Nephron (organoid): ENCODE results near the gene RYR2.

ENCODE experiments used
- H3K27ac Mint-ChIP-seq, 3 experiments: 2 replicates each; pipeline ENCODE4 v1.8.0; 2020; ENCODE audit warnings: mixed read lengths in 3 of 3, mild to moderate bottlenecking in 2 of 3, moderate library complexity in 1 of 3
- H3K27me3 Mint-ChIP-seq: 2 replicates; pipeline ENCODE4 v1.8.0; 2021; ENCODE audit warnings: low read depth, mild to moderate bottlenecking, moderate library complexity, mixed read lengths
- H3K36me3 Mint-ChIP-seq: 2 replicates; pipeline ENCODE4 v1.8.0; 2020; ENCODE audit warnings: low read depth, mixed read lengths
- H3K4me1 Mint-ChIP-seq: 2 replicates; pipeline ENCODE4 v1.8.0; 2020; ENCODE audit warnings: mixed read lengths
- H3K4me3 Mint-ChIP-seq, 3 experiments: 2 replicates each; pipeline ENCODE4 v1.8.0; 2020; ENCODE audit warnings: mild to moderate bottlenecking in 3 of 3, mixed read lengths in 3 of 3, moderate library complexity in 2 of 3
- H3K9me3 Mint-ChIP-seq: 2 replicates; pipeline ENCODE4 v1.8.0; 2020; ENCODE audit warnings: mixed read lengths
- TF ChIP-seq, protein P1 (sequence below), 3 experiments: fragments of 200-600 bp; sonication (generic); IDR thresholded peaks; one replicate each; pipeline ENCODE4 v1.5.0; 2021; ENCODE audit warnings: antibody characterized with exemption in 3 of 3; ENCODE audit not compliant: unreplicated experiment in 3 of 3

RYR2 gene

DNA sequence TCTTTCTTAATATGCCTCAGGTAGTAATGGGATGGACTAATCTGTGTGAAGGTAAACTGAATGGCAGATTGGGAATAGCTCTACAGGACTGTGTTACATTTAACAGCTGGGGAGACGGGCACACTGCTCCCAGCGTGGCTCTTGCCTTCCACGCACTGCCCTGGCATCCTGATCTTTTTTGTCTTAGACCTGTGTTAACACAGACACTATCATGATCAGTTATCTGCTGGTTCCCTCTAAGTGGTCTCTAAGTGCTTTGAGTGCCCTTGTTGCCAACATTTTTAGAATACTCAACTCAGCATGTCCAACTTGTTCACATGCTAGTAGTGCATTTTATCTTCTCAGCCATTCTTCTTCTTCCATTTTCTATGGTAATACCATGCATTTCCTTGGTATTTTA, 208.1 kb downstream of the RYR2 start:
- Mint-ChIP-seq H3K4me3 (no peak overlapping the region), H3K36me3 (no peaks in the 10 kb centered on the region), H3K27ac (no peak overlapping the region), H3K9me3 (no peaks in the 10 kb centered on the region), H3K27me3 (no peaks in the 10 kb centered on the region), H3K4me1 (no peaks in the 10 kb centered on the region)
- TF ChIP-seq, protein P1, sequence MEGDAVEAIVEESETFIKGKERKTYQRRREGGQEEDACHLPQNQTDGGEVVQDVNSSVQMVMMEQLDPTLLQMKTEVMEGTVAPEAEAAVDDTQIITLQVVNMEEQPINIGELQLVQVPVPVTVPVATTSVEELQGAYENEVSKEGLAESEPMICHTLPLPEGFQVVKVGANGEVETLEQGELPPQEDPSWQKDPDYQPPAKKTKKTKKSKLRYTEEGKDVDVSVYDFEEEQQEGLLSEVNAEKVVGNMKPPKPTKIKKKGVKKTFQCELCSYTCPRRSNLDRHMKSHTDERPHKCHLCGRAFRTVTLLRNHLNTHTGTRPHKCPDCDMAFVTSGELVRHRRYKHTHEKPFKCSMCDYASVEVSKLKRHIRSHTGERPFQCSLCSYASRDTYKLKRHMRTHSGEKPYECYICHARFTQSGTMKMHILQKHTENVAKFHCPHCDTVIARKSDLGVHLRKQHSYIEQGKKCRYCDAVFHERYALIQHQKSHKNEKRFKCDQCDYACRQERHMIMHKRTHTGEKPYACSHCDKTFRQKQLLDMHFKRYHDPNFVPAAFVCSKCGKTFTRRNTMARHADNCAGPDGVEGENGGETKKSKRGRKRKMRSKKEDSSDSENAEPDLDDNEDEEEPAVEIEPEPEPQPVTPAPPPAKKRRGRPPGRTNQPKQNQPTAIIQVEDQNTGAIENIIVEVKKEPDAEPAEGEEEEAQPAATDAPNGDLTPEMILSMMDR (IDR thresholded peaks at IDR 0.05; ENCODE audit: unreplicated experiment in 3 of 3): no peak

DNA sequence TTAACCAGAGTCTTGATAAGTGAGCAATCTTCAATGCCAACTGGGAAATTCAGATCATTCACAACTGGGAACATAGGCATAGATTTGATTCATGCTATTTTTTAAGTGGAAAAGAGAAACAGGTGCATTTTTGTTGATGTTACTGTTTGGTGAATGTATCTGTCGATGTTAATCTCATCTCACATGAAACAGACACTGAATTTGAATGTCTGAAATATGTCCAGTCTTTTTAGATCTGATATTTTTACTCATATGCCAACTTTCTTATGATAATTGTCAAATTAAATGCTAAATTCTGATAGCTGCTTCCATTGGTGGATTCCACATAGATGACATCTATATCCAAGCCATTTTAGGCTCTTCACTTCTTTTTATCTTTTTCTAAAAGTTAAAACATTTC, 213.1 kb downstream of the RYR2 start:
- Mint-ChIP-seq H3K36me3 (no peaks in the 10 kb centered on the region), H3K9me3 (no peaks in the 10 kb centered on the region), H3K27ac (no peak overlapping the region), H3K27me3 (no peaks in the 10 kb centered on the region), H3K4me3 (no peak overlapping the region), H3K4me1 (peaks cover 4% of the 10 kb centered on the region)
- TF ChIP-seq, protein P1 (IDR thresholded peaks at IDR 0.05; ENCODE audit: unreplicated experiment in 3 of 3): no peak

DNA sequence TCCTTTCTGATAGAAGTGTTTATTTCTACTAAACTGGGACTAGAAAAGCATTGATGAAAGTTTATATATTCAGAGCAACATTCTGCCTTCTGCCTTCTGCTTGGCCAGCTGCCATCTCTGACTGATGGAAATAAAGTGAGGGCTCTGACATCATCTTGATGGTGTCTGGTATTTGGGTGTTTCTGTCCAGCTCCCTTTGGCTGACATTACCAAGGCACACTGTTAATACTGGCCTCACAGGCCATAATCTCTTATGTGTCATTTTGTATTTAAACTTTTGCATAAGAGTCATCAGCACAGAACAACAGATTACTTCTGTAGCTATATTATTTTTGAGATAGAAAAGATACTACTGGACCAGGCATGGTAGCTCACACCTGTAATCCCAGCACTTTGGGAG, 216.9 kb downstream of the RYR2 start:
- Mint-ChIP-seq H3K27me3 (no peaks in the 10 kb centered on the region), H3K9me3 (no peaks in the 10 kb centered on the region), H3K27ac (no peak overlapping the region), H3K4me1 (peaks cover 4% of the 10 kb centered on the region), H3K36me3 (no peaks in the 10 kb centered on the region), H3K4me3 (no peak overlapping the region)
- TF ChIP-seq, protein P1 (IDR thresholded peaks at IDR 0.05; ENCODE audit: unreplicated experiment in 3 of 3): no peak

DNA sequence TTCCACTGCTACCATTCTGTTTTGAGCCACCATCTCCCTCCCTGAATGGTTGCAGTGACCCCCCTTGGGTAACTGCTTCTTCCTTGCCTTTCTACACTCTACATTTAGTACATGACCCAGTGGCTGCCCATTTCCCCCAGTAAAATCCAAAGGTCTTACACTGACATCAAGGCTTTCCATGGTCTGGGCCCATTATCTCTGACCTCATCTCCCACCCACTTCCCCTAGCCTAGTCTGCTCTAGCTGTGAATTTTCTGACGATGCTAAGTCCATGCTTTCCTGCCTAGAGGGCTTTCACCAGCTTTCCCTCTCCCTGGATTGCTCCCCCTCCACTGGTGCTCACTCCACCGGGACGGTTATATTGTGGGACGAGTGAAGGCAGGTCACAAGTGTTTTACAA, 219.2 kb downstream of the RYR2 start:
- Mint-ChIP-seq H3K4me3 (no peak overlapping the region), H3K36me3 (no peaks in the 10 kb centered on the region), H3K27ac (no peak overlapping the region), H3K27me3 (no peaks in the 10 kb centered on the region), H3K4me1 (peaks cover 4% of the 10 kb centered on the region), H3K9me3 (no peaks in the 10 kb centered on the region)
- TF ChIP-seq, protein P1 (IDR thresholded peaks at IDR 0.05; ENCODE audit: unreplicated experiment in 3 of 3): no peak

DNA sequence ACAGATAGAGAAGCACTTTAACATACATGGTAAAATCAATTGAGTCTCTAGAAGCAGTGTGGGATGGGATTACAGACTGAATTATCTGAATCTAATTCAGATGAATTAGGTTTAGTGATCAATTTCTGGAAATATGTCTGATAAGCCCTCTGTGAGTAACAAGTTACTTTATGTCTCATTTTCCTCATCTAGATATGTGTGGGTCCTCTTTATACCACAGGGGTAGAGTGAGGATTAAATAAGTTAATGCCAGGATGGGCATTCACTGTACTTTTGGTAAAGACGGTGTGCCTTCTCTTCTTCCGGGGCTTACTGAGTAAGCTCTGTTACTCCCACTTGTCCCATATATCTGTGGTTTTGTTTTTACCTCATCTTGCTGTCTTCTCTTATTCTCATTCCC, 225.8 kb downstream of the RYR2 start:
- TF ChIP-seq, protein P1 (IDR thresholded peaks at IDR 0.05; ENCODE audit: unreplicated experiment in 3 of 3): no peak
- no peak overlapping the region for H3K27ac Mint-ChIP-seq
- no peaks in the 10 kb centered on the region for H3K36me3 Mint-ChIP-seq
- H3K4me3 Mint-ChIP-seq: no peak overlapping the region
- H3K9me3 Mint-ChIP-seq: no peaks in the 10 kb centered on the region
- no peaks in the 10 kb centered on the region for H3K27me3 Mint-ChIP-seq
- H3K4me1 Mint-ChIP-seq: no peaks in the 10 kb centered on the region

DNA sequence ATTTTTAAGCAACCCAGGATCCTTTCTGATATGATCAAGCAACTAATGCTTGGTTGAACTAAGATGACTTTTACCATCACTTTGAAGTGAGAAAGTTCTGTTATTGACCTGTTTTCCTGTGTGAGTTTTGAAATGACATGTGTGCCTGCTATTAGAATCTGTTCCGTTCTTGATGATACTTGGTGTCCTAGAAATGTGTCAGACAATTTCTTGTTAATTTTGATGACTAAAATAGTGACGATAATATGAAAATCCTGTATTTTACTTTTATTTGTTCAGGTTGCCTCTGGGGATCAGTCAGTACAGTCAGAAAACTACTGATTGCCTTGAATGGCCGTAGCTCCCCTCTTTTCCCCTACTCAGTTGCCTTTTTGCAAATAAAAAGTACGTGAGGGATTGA, 228.0 kb downstream of the RYR2 start:
- Mint-ChIP-seq H3K9me3 (no peaks in the 10 kb centered on the region), H3K4me3 (no peak overlapping the region), H3K36me3 (no peaks in the 10 kb centered on the region), H3K27ac (no peak overlapping the region), H3K4me1 (no peaks in the 10 kb centered on the region), H3K27me3 (no peaks in the 10 kb centered on the region)
- TF ChIP-seq, protein P1 (IDR thresholded peaks at IDR 0.05; ENCODE audit: unreplicated experiment in 3 of 3): no peak
